ENCODE data around the gene KLF11. TPM values are rescaled to one million over a fixed set of nuclear protein-coding genes. Genes with fewer than 3 reads are reported as not detected.

The KLF11 gene
- total and polyA plus RNA-seq, 2 donors (not counting 1 experiment from before 2014, with no cell fraction given) = 5.9 to 6.8 TPM

GRCh38 chr2:10016802-10017258, 26.5 kb upstream of the KLF11 start:
- no peaks in the 10 kb centered on the region for H3K27me3 ChIP-seq (ENCODE audit: control insufficient read depth, insufficient read depth, low read length)
- H3K9me3 ChIP-seq (ENCODE audit: control insufficient read depth, insufficient read depth, low read depth, low read length) = no peaks in the 10 kb centered on the region
- H3K4me3 ChIP-seq (replicated peaks in 1 of 4; ENCODE audit: control extremely low read depth in 1 of 4, insufficient read depth in 1 of 4, low read depth in 3 of 4, low read length in 4 of 4) = no peak overlapping the region
- no peak for DNase-seq (ENCODE audit: low read depth in 2 of 2)
- H4K20me1 ChIP-seq (ENCODE audit: control insufficient read depth, extremely low read depth, insufficient read depth, low read length) = no peaks in the 10 kb centered on the region
- no peak overlapping the region for H2AFZ ChIP-seq (ENCODE audit: low read length)
- H3K27ac ChIP-seq (ENCODE audit: insufficient read depth, low read length) = no peak overlapping the region
- no peaks in the 10 kb centered on the region for H3K36me3 ChIP-seq (ENCODE audit: control insufficient read depth, insufficient read depth, low read length)
- no peaks in the 10 kb centered on the region for H3K4me1 ChIP-seq (ENCODE audit: control insufficient read depth, extremely low read depth, insufficient read depth, low read length)
- H3K9ac ChIP-seq (ENCODE audit: insufficient read depth, low read length) = no peak overlapping the region
- H3K4me2 ChIP-seq (ENCODE audit: extremely low read depth, insufficient read depth, low read length) = no peak overlapping the region
- TF ChIP-seq CTCF (conservative IDR thresholded peaks at IDR 0.05 in 1 of 2, IDR thresholded peaks at IDR 0.05 in 1 of 2; ENCODE audit: low read depth in 1 of 2, low read length in 2 of 2) (no peak), EZH2 (IDR thresholded peaks at IDR 0.05; ENCODE audit: low read length, missing control alignments) (no peak)
- no peaks in the 10 kb centered on the region for H3K79me2 ChIP-seq (ENCODE audit: control insufficient read depth, insufficient read depth, low read length)

- Histone ChIP-seq H3K4me1 (ENCODE audit: control insufficient read depth, extremely low read depth, insufficient read depth, low read length) (no peaks in the 10 kb centered on the region), H3K4me3 (replicated peaks in 1 of 4; ENCODE audit: control extremely low read depth in 1 of 4, insufficient read depth in 1 of 4, low read depth in 3 of 4, low read length in 4 of 4) (no peak overlapping the region), H3K4me2 (ENCODE audit: extremely low read depth, insufficient read depth, low read length) (no peak overlapping the region), H3K27ac (ENCODE audit: insufficient read depth, low read length) (no peak overlapping the region), H3K79me2 (ENCODE audit: control insufficient read depth, insufficient read depth, low read length) (no peaks in the 10 kb centered on the region), H3K9ac (ENCODE audit: insufficient read depth, low read length) (no peak overlapping the region), H3K36me3 (ENCODE audit: control insufficient read depth, insufficient read depth, low read length) (no peaks in the 10 kb centered on the region), H4K20me1 (ENCODE audit: control insufficient read depth, extremely low read depth, insufficient read depth, low read length) (no peaks in the 10 kb centered on the region), H3K9me3 (ENCODE audit: control insufficient read depth, insufficient read depth, low read depth, low read length) (no peaks in the 10 kb centered on the region), H3K27me3 (ENCODE audit: control insufficient read depth, insufficient read depth, low read length) (no peaks in the 10 kb centered on the region), H2AFZ (ENCODE audit: low read length) (no peak overlapping the region)
- no peak for DNase-seq (ENCODE audit: low read depth in 2 of 2)
- no peak for TF ChIP-seq CTCF (conservative IDR thresholded peaks at IDR 0.05 in 1 of 2, IDR thresholded peaks at IDR 0.05 in 1 of 2; ENCODE audit: low read depth in 1 of 2, low read length in 2 of 2)
- no peak for TF ChIP-seq EZH2 (IDR thresholded peaks at IDR 0.05; ENCODE audit: low read length, missing control alignments)
Measured at GRCh38 chr2:10017313-10017941, 25.9 kb upstream of the KLF11 start.

GRCh38 chr2:10019174-10019573, 24.2 kb upstream of the KLF11 start:
- TF ChIP-seq EZH2 (IDR thresholded peaks at IDR 0.05; ENCODE audit: low read length, missing control alignments) = no peak
- TF ChIP-seq CTCF (conservative IDR thresholded peaks at IDR 0.05 in 1 of 2, IDR thresholded peaks at IDR 0.05 in 1 of 2; ENCODE audit: low read depth in 1 of 2, low read length in 2 of 2) = no peak
- Histone ChIP-seq H3K27me3 (ENCODE audit: control insufficient read depth, insufficient read depth, low read length) (no peaks in the 10 kb centered on the region), H3K36me3 (ENCODE audit: control insufficient read depth, insufficient read depth, low read length) (no peaks in the 10 kb centered on the region), H3K27ac (ENCODE audit: insufficient read depth, low read length) (no peak overlapping the region), H3K9me3 (ENCODE audit: control insufficient read depth, insufficient read depth, low read depth, low read length) (no peaks in the 10 kb centered on the region), H2AFZ (ENCODE audit: low read length) (no peak overlapping the region), H3K79me2 (ENCODE audit: control insufficient read depth, insufficient read depth, low read length) (no peaks in the 10 kb centered on the region), H3K4me3 (replicated peaks in 1 of 4; ENCODE audit: control extremely low read depth in 1 of 4, insufficient read depth in 1 of 4, low read depth in 3 of 4, low read length in 4 of 4) (no peak overlapping the region), H4K20me1 (ENCODE audit: control insufficient read depth, extremely low read depth, insufficient read depth, low read length) (no peaks in the 10 kb centered on the region), H3K9ac (ENCODE audit: insufficient read depth, low read length) (no peak overlapping the region), H3K4me1 (ENCODE audit: control insufficient read depth, extremely low read depth, insufficient read depth, low read length) (no peaks in the 10 kb centered on the region), H3K4me2 (ENCODE audit: extremely low read depth, insufficient read depth, low read length) (no peak overlapping the region)
- peak in 1 of 2 donors; percentile 51 for DNase-seq (ENCODE audit: low read depth in 2 of 2)
